Epidermal melanocyte (primary cell): ENCODE data around the gene REC114.
"Not testable (repeated sequence)": the region's sequence is repeated elsewhere in the genome, so short reads cannot be mapped to it uniquely, and the experiment has no call there.

Experiments used
- DNase-seq: peaks from one replicate; pipeline ENCODE4 v3.0.0; 2011; ENCODE audit warnings: low spot score; ENCODE audit not compliant: insufficient read length

The REC114 gene

GRCh38 chr15:73442968-73443367 lies at the start of gene REC114:
Gene REC114 (plus strand): TSS chr15:73443164. CDS start chr15:73443186, 22 bp downstream.
- DNase-seq, result no peak

- no peak for DNase-seq
Measured at GRCh38 chr15:73393336-73393735, 49.6 kb upstream of the REC114 start.

GRCh38 chr15:73394782-73395181 lies 48.2 kb upstream of the REC114 start:
- DNase-seq, result no peak

GRCh38 chr15:73395671-73396070 lies 47.3 kb upstream of the REC114 start:
- no peak for DNase-seq

GRCh38 chr15:73397461-73397860 lies 45.5 kb upstream of the REC114 start:
- no peak for DNase-seq

GRCh38 chr15:73398861-73399260 lies 44.1 kb upstream of the REC114 start:
- no peak for DNase-seq

GRCh38 chr15:73400222-73400621 lies 42.7 kb upstream of the REC114 start:
- DNase-seq, result not testable (repeated sequence)

- DNase-seq, result no peak
Measured at GRCh38 chr15:73403171-73403570, 39.8 kb upstream of the REC114 start.

GRCh38 chr15:73414876-73415275 lies 28.1 kb upstream of the REC114 start:
- DNase-seq, result no peak

GRCh38 chr15:73424506-73424905 lies 18.5 kb upstream of the REC114 start:
- no peak for DNase-seq

- DNase-seq, result no peak
Measured at GRCh38 chr15:73425510-73425909, 17.5 kb upstream of the REC114 start.

GRCh38 chr15:73426323-73426994 lies 16.5 kb upstream of the REC114 start:
- DNase-seq, result no peak

GRCh38 chr15:73431329-73431728 lies 11.6 kb upstream of the REC114 start:
- not testable (repeated sequence) for DNase-seq

- DNase-seq, result no peak
Measured at GRCh38 chr15:73433873-73434272, 9.1 kb upstream of the REC114 start.

- DNase-seq, result no peak
Measured at GRCh38 chr15:73436613-73437012, 6.4 kb upstream of the REC114 start.

GRCh38 chr15:73437543-73438109 lies 5.3 kb upstream of the REC114 start:
- no peak for DNase-seq

- DNase-seq, result no peak
Measured at GRCh38 chr15:73438651-73439050, 4.3 kb upstream of the REC114 start.

GRCh38 chr15:73440571-73440970 lies 2.4 kb upstream of the REC114 start:
- no peak for DNase-seq

GRCh38 chr15:73442421-73442820 lies 543 bp upstream of the REC114 start:
- no peak for DNase-seq

GRCh38 chr15:73447471-73447870 lies 4.5 kb downstream of the REC114 start:
- not testable (repeated sequence) for DNase-seq

- DNase-seq, result not testable (repeated sequence)
Measured at GRCh38 chr15:73448158-73448758, 5.3 kb downstream of the REC114 start.

GRCh38 chr15:73449980-73450379 lies 7.0 kb downstream of the REC114 start:
- not testable (repeated sequence) for DNase-seq

GRCh38 chr15:73454096-73454495 lies 11.1 kb downstream of the REC114 start:
- no peak for DNase-seq
